Stimulated activated CD4-positive, alpha-beta T cell treated with anti-CD3 and anti-CD28 coated beads, Interleukin-15, amount 100 ng/mL, for 24 hours (primary cell): ENCODE data around the gene TP53TG5.
A peak's percentile ranks its signal among the peaks of the same experiment; 100 is the strongest.

ENCODE experiments used
- DNase-seq: peaks from one replicate; pipeline ENCODE4 v3.0.0-alpha.2; 2020

The TP53TG5 gene

GRCh38 chr20:45344168-45344860 is 33.8 kb downstream of the TP53TG5 start:
- DNase-seq: peak; percentile 37

GRCh38 chr20:45343532-45344167 is 34.5 kb downstream of the TP53TG5 start:
- DNase-seq: no peak

DNA sequence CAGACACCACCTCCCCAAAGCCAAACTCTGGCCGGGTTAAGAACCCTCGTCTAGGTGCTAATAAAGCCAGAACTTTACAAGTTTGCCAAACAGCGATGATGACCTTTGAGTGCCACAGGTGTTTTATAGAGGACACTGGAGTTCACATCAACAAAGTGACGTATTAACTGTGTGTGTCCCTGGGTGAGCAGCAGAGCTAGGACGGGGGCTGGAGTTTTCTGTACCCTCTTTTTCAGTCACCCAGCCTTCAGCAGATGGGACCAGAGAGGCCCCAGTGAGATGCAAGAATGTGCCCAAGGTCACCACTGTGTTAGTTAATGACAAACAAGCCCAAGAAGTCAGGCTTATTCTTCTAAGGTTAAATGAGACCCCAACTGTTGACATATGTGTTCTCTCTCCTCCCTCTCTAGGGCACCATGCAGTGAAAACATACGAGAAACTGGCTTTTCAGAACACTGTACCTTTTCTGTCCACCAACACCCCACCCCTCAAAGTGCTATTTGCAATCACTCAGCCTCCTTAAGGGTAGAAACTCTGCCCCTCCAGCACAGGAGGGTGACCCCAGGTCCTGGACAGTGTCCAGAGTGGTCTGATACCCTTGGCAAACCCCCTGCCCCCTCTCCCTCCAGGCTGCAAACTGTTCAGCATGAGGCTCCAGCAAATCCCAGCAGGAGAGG is 35.1 kb downstream of the TP53TG5 start:
- DNase-seq: no peak

DNA sequence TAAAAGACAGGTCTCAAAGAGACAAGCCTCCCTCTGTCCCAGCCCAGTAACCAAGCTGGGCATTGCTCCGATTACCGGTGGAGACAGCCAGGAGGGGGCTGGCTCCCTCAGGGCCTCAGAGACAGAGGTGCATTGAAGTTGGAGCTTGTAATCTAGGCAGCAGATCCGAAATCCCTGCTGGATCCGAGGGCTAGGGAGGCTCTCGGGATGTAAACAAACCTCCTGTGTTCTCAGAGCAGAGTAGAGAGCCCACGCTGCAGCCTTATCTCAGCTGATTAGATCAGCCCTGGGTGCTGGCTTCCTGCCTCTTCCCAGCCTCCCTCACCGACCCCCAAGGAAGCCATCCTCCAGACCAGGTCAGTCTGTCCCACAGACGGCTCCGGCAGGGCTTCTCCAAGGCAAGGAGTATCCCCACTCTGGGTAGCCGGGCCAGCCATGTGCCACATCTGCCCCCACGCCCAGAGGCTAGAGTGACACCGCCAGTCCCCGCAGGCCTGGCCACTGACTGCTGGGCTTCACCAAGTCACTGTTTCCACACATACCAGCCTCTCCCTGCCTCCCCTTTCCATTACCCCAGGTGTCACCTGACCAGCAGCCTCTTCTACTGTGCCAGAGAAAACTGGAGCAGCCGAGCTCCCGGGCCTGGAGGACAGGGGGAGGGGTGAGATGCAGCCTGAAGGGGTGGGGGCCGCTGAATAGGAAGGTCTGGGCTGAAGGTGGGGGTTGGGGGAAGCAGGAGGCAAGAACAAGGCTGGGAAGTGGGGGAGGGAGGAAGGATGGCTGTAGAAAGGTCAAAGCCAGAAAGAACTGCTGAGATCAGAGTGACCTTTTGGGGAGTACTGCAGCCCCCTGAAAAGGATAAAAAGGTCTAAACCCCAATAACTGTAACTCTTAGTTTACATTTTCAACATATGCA is 35.9 kb downstream of the TP53TG5 start:
- DNase-seq: no peak

- no peak for DNase-seq
These were observed 36.6 kb downstream of the TP53TG5 start for GRCh38 chr20:45341579-45341938.

DNA sequence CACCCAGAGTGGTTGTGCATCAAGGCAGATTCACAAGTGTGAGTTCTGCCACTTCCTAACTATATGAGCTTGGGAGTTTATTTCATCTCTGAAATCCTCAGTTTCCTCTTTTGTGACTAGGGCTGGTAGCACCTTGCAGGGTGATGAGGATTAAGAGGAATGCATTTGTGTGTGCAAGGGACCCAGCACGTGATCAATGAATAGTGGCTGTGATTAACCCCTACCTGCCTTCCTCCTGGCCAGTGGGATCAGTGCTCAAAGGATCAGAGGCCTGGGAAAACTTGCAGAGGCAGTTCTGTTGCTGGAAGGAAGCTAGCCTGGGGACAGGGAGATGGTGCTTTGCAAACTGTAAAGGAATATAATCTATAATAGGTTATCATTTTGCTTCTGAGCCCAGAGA is 37.2 kb downstream of the TP53TG5 start:
- no peak for DNase-seq

GRCh38 chr20:45340236-45340847 is 37.8 kb downstream of the TP53TG5 start:
- no peak for DNase-seq

DNA sequence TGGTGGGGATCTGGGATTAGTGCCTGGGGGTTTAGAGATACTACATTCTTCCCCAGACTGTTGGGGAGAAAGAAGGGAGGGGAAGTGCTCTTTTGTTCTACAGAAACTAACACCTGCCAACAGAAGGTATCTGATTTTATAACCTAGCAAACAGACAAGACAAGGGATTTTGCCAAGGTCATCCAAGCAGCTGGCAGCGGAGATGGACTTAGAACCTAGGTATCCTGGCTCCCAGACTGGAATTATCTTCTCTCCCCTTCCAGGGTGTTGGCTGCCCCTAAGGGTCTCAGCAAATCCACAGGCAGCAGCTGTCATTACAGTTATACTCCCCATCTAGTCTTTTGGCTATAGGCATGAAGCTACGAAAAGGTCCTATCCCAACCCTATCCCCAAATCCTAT is 38.3 kb downstream of the TP53TG5 start:
- no peak for DNase-seq

DNA sequence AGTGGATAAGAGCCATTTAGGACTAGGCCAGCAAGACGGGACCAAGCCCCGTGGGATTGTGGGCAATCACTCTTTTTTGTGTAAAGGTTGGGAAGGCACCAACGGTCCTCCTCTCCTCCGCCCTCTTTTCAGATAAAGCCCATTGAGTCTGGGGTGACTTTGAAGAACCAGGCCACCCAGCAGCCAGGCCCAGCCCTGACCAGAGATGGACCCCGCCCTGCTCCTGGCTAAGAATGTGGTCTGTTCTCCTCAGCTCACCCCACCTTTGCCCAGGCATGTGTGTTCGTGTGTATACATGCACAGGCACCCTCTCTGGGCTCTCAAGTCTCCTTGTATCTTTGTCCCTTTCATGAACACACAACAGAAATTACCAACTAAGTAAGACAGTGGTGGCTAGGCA is 39.0 kb downstream of the TP53TG5 start:
- DNase-seq: no peak

DNA sequence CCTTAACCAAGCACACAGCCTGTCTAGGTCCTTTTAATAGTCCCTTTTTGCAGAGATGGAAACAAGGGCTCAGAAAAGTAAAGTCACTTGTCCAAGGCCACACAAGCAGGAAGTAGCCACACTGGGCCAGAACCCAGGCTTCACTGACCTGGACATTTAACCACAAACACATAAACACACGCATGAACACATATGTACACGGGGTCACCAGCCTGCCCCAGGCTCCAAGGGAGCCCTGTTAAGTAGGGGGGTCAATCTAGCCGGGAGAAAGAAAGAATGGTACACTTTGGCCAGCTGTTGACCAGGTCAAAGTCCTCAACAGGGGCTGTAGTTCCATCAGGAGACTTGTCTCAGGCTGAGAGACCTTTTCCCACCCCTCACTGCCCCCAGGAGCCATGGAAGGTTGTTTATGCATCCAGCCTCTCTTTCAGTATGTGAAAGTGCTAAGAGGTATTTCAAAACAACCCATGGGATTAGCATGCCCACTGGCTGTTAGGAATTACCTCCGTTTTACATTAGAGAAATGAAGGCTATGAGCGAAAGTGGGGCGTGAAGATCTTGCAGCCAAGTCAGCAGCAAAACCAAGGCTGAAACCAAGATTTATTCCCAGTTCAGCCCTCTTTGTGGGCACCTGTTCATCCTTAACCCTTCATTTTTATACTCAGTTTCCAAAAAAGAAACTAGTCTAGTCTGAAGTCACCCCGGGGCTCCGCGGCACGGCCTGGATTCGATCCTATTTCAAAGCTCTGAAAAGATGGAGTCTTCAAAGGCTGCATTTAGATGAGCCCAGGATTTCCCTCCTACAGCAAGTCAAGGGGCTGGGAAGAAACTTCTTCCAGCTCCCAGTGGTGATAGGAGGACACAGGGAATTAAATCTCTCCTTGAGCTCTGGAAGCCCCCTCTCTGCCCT is 39.7 kb downstream of the TP53TG5 start:
- DNase-seq: no peak

GRCh38 chr20:45337367-45338120 is 40.6 kb downstream of the TP53TG5 start:
- no peak for DNase-seq

DNA sequence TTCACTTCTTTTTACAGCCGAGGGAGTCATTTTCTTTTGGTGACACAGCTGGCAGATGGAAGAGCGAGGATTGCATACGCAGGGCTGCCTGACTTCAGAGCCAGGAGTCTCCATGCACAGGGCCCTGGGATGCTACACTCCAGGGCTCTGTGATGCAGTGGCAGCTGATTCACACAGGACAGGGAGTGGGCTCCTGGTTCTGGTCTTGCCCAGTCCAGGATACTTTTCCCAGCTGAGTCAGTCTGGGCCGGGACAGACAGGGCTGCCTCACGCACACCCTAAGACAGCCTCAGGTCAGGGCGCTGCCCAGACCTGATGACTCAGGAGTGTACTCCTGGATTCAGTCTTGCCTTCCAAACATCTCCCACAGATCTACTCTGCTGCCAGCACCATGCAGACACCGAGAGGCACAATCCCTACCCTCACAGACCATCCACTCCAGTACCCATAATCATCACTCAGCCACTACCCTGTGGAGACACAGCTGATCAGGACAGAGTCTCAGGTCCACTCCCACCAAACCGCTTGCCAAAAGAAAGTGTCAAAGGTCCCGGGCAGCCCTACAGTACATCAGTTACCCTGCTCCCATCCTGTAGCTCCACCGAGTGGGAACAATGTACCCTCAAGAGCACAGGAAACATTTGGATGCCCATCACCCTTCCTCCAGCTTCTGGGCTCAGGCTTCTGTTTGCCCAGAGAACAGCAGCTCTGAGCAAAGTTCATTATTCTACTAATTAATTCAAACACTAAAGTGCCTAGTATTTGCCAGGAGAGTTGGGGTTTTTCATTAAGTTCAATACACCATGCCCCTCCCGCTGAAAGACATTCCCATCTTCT is 41.4 kb downstream of the TP53TG5 start:
- DNase-seq: no peak

- DNase-seq: no peak
These were observed 47.6 kb downstream of the TP53TG5 start for GRCh38 chr20:45330476-45330875.

GRCh38 chr20:45329497-45330319 is 48.4 kb downstream of the TP53TG5 start:
- no peak for DNase-seq

DNA sequence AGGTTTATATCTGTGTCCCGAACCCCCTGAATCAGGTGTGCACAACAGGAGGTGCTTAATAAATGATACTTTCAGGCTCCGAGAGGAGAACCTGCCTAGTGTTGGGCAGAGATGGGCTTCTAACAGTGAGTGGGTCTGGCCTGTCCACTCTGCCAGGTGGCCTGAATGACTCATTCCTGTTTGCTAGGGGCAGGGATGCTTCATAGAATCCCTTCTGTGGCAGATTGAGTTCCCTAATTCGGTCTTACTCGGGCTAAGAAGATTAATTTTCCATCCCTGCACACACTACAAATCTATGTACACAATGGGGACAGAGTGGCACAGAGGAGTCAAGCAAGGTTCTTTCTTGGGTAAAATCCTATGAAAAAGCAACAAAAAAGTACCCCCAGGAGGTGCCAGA is 49.7 kb downstream of the TP53TG5 start:
- DNase-seq: no peak

DNA sequence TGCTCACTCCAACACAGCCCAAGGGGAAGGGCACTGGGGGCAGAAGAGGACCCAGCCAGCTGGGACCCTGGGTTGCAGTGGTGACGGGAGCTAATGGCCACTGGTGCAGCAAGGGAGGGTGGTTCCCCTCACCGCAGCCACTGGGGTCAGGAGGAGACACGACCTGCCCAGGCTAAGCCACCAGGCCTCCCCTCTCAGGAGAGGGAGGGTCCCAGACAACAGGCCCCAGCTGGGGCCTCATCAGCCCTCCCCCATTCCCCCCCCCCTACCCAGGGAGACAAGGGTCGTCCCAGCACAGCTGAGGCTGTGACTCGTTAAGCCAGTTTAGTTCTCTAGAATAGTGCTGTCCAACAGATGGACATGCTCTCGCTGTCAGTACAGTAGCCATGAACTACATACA is 52.8 kb downstream of the TP53TG5 start:
- DNase-seq: no peak

- no peak for DNase-seq
These were observed 54.4 kb downstream of the TP53TG5 start for GRCh38 chr20:45323731-45324130.

- no peak for DNase-seq
These were observed 55.2 kb downstream of the TP53TG5 start for GRCh38 chr20:45322952-45323383.
